22Rv1 (cell line): ENCODE results near the gene MSI2.

Experiments used
- H3K27ac ChIP-seq: fragments of 450-650 bp; 2 replicates; pipeline ENCODE4 v1.5.1; 2017
- ZFX ChIP-seq: fragments of 450-650 bp; IDR thresholded peaks from 2 replicates; pipeline ENCODE4 v1.6.1; 2017; ENCODE audit warnings: antibody characterized with exemption, borderline replicate concordance
- TF ChIP-seq, protein P1 (sequence below): fragments of 450-650 bp; IDR thresholded peaks from 2 replicates; pipeline ENCODE4 v1.5.1; 2017; ENCODE audit warnings: mild to moderate bottlenecking

Gene MSI2

DNA sequence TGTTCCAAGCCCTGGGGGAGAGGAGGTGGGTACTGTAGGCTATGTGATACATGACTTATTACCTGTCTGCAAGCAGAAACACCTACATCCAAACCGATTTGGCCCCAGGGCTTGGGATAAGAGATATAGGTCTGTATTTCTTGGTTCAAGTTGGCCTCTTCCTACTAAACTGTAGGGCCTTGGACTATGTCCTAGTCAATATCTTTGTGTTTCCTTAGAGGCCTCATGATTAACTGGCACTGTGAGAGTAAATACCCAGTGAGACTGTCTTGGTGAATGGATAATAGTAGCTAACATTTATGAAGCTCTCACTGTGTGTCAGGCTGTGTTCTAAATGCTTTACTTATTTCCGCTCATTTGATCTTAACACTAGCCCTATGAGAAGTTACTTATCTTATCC, 70.0 kb downstream of the MSI2 start:
- TF ChIP-seq, protein P1, sequence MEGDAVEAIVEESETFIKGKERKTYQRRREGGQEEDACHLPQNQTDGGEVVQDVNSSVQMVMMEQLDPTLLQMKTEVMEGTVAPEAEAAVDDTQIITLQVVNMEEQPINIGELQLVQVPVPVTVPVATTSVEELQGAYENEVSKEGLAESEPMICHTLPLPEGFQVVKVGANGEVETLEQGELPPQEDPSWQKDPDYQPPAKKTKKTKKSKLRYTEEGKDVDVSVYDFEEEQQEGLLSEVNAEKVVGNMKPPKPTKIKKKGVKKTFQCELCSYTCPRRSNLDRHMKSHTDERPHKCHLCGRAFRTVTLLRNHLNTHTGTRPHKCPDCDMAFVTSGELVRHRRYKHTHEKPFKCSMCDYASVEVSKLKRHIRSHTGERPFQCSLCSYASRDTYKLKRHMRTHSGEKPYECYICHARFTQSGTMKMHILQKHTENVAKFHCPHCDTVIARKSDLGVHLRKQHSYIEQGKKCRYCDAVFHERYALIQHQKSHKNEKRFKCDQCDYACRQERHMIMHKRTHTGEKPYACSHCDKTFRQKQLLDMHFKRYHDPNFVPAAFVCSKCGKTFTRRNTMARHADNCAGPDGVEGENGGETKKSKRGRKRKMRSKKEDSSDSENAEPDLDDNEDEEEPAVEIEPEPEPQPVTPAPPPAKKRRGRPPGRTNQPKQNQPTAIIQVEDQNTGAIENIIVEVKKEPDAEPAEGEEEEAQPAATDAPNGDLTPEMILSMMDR: no peak
- no peak for TF ChIP-seq ZFX
- H3K27ac ChIP-seq: no peak overlapping the region

DNA sequence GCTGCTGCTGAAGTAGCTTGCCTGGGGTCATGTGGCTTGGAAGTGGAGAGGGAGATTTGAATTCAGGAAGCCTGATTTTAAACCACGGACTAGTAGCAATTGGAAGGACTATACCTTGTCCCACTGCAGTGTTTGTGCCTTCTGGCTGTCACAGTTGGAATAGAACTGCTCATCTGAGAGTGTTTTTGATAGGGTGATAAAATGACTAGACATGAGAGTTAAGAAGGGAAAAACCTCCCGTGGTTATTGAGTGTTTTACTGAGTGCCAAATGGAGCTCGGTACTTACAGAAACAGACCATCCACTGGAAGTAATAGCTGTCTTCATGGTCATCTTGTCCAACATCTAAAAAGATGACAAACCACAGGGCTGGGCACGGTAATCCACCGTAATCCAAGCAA, 70.4 kb downstream of the MSI2 start:
- TF ChIP-seq ZFX: no peak
- TF ChIP-seq, protein P1: no peak
- H3K27ac ChIP-seq: no peak overlapping the region

DNA sequence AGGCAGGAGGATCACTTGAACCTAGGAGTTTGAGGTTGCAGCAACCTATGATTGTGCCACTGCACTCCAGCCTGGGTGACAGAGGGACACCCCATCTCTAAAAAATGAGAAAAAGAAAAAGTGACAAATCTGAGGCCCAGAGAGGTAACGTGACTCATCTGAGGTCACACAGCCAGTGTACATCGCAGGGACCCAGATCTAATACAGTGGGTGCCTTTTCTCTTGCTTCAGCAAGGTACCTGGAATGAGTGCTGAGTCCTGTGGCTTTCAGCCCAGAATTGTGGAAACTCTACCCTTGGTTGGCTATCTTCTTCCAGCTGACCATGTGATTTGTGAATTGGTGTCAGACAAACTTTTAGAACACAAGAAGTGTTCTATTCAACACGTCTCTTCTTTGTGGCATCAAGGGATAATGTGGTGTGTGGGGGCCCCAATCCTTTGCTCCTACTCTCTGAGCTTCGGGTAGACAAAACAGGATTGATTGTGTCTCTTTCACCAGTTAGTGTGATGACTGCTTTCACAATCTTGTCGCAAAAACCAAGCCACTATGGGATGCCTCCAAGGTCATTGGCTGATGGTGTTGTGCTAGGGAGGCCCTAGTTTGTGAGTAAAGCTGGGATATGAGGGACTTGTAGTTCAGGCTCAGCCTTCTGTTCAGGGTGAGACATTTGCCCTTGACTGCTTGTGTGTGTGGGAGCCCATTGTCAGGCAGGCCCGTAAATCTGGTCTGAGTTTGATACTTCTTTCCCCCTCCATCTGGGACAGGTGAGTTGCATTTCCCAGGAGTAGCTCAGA, 71.0 kb downstream of the MSI2 start:
- H3K27ac ChIP-seq: no peak overlapping the region

DNA sequence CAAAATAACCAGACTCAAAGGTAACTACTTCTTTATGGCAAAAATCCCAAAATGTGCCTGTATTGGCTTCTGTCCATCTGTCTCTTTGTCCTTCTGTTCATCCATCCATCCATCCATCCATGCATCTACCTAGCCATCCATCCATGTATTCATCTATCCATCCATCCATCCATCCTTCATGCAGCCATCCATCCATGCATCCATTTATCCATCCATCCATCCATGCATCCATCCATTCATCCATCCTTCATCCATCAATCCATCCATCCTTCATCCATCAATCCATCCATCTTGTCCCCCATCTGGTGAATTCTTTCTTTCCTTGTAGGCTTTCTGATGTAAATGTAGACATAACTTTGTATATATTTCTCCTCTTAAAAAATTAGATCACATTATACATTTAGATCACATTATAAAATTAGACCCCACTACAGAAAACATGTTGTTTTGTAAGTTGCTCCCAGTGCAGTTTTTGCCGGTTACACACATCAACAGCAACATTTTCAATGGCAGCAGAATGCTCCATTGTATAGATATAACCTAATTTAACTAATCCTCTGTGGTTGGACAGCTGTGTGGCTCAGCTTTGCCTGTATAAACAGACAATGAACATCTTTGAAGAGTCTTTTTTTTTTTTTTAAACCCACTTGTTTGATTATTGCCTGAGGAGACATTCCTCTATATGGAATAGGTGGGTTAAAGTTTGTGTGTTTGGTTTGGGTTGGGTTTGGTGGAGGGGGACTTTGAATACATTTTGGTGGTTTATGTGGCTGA, 72.0 kb downstream of the MSI2 start:
- TF ChIP-seq ZFX: no peak
- TF ChIP-seq, protein P1: no peak

More for the DNA sequence above, 71.0 kb downstream of the MSI2 start:
- TF ChIP-seq, protein P1: no peak
- no peak for TF ChIP-seq ZFX

DNA sequence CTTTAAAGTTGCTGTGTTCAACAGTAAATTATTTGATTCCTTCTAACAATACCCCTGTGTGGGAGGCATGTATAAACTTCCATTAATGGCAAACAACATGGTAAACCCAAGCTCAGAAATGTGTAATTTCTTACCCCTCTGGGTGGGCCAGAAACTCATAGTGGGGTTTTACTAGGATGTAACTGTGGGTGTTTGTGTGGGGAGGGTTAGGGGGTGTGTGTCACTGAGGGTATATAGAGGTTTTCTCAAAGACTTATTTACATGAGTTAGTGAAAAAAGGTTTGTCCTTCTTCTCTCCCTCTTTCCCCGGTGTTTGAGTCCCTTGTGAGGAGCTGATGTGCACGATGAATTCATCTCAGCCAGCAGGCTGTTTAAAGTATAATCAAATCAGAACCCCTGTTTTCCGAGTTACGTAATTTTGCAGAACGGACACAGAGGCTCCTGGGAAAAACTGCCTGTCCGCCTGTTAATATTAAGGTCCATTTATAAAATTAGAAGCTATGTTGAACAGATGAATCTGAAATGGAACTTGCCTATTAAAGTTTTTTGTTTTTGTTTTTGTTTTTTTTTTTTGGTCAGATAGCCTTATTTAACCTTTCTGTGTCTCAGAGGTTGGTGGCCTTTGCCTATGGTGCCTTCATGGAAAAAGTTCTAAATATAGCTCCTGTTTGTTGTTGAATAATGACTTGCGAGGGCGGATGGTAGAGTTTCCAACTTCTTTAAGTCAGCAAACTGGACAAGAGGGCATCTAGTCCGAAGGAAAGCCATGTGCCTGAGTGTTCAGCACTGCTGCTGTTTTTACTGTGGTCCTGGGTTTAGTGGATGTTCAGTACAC, 73.3 kb downstream of the MSI2 start:
- H3K27ac ChIP-seq: no peak overlapping the region
- TF ChIP-seq ZFX: no peak
- TF ChIP-seq, protein P1: no peak

More for the DNA sequence above, 72.0 kb downstream of the MSI2 start:
- no peak overlapping the region for H3K27ac ChIP-seq

DNA sequence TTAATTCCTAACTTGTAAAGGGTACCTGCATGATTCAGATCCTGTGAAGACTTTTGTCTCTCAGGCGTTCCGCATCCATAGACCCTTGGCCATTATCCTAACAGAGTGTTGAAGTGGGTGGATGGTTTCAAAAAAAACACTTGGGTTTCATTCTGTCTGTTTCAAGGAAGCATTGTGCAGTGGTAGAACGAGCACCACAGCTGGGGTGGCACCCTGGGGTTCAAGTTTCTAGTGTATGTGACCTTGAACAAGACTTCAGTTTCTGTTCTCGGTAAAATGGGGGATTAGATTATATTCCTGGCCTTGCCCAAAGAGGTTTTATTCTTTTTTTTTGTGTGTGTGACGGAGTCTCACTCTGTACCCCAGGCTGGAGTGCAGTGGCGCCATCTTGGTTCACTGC, 74.3 kb downstream of the MSI2 start:
- no peak overlapping the region for H3K27ac ChIP-seq
- no peak for TF ChIP-seq ZFX
- TF ChIP-seq, protein P1: no peak
